GM18858 (cell line): ENCODE data around the gene KCNN3.
"Not testable (repeated sequence)": the region's sequence is repeated elsewhere in the genome, so short reads cannot be mapped to it uniquely, and the experiment has no call there.

Experiments used
- ATAC-seq: cut with Tn5 transposase; IDR thresholded peaks from one replicate; pipeline ENCODE4 v1.9.1; 2021; ENCODE audit not compliant: unreplicated experiment

The KCNN3 gene

DNA sequence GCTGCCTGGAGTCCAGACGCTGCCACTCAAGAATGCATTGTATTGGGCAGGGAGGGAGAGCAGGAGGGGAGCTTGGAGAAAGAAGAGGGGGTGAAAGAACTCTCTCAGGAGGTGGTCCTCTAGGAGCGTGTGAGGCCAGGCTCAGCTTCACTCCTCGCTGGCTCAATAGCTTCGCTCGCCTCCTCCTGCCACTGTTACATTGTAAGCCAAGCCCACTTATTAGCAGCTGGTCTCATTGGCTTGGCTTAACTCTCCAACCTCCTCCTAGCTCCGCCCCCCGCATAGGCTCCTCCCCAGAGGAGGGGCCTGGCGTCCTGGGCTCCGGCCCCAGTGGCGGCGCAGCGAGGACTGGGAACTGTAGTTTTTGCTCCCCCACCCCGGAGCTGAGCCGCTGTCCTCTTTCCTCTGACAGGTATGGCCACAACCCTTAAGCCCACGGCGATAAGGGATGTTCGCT is at the start of gene KCNN3:
KCNN3 (minus strand) TSS at position 167 of the 457 bp plus-strand sequence. CDS start 317 bp downstream, outside the sequence.
- peak; percentile 72 for ATAC-seq

DNA sequence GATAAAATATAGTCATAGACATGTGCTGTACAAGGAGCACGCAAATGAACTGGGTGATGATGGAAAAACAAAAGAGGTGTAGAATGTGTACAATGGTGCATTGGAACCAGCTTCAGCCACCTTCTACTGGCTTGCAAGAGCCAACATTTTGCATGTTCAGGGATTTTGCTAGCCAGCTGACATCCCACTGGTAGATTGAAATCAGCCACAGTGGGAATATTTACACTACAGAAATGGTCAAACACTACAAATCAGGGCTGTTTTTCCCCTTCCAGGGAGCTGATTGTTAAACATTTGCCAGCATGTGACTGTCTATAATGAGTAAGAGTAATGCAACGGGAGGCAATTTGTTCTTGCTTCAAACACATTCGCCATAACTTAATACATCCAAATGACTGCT is 43.2 kb upstream of the KCNN3 start:
- no peak for ATAC-seq

DNA sequence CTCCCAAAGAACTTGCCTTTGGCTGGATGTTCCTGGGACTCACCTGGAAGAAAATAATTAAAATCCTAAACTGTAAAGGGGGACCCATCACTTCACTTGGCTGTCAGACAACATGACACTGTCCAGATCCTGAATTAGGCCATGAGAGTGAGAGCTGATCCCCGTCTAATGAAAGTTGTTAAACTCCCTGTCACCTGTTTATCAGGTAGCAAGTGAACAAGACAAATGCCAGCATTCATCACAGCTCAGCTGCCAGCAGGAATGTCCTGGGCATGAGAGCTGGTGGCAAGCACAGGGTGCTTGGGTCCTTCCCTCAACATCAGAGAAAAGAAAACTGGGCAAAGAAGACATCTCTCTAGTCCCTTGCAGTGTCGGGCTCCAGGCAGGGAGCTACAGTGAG is 42.7 kb upstream of the KCNN3 start:
- no peak for ATAC-seq

DNA sequence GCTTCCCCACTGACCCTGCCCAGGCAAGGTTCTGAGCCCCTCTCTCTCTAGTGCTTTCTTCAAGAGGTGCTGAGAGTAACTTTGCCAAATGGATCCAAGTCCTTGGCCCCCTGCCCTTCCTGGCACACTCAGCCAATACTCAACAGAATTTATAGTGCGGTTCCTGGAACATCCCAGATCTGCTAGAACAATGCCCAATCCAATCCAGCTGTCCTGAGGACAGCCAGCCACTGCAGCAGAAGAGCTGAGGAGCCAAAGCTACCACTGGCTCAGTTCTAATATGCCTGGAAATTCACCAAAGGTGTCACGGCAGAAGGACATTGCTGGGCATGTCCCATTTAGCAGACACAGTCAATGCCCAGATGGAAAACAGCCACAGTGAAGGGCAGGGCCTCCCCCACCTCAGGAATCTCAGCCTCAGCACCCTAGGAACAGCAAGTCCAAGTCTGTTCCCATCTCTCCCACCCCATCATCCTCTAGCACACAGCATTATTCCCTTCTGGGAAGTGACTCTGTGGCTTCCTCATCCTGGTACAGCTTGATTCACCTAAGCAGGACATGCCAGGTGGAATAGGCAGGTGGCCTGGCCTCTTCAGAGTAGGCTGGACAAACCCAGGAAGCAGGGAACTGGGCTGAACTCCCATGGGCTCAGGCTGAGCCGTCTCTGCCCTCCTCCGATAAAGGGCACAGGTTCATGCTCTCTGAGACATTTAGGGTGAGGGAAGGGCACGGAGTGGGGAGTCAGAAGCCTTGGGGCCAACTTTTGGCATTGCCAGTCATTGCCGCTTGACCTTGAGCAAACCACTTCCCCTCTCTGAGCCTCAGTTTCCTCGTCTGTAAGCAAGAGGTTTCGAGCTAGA is 41.8 kb upstream of the KCNN3 start:
- ATAC-seq, result no peak

- no peak for ATAC-seq
These were observed 40.8 kb upstream of the KCNN3 start for GRCh38 chr1:154910851-154911250.

DNA sequence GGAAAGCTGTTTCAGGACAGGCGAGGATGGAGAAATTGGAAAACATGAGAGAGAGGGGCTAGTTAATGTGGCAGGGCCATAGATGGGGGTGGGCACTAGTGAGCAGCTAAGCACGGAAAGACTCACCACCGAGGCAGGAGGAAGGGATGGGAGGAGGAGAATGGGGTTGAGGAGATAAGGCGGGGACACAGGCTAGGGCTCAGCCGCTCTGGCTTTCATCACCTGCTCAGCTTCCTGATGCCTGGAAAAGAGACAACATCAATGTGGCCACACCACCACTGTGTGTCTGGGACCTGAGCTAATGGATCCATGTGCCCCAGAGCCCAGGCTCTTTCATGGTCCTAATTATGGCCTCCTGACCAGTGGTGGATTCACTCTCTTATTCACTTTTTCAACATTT is 38.9 kb upstream of the KCNN3 start:
- ATAC-seq, result no peak

DNA sequence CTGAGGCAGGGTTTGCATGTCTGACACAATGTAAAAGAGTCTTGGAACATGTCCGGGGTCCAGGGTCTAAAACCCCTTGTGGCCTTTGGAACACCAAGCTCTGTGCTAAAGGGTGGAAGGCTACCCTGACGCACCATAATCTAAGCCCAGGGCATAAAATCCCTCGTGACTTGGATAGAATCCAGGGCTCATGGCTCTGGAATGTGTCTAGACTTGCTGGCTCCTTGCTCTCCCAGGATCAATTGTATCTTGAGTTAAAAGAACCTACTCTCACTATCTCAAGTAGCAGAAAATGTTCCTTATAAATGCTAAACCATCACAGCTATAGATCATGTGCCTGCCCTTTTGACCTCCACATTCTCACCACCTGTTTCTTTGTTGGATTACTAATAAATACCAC is 38.0 kb upstream of the KCNN3 start:
- ATAC-seq, result not testable (repeated sequence)

DNA sequence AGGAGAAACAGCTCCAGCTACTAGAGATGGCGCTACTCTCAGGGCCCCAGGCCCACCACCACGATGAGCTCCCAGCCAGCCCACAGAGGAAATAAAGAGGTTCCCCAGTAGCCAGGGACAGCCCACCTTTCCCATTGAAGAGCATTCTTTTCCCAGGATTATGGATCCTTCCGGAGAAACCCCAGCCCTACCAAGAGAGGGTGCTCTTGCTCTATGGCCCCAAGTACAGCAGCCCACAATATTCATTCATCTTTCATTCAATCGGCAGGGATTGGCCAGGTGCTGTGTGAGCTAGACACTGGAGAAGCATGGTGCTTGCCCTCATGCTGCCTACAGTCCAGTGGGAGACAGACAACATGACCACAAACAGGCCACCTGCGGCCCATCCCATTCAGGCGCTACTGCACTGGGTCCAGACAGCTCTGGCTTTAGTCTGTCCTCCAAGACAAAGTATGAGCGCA is 36.6 kb upstream of the KCNN3 start:
- no peak for ATAC-seq

DNA sequence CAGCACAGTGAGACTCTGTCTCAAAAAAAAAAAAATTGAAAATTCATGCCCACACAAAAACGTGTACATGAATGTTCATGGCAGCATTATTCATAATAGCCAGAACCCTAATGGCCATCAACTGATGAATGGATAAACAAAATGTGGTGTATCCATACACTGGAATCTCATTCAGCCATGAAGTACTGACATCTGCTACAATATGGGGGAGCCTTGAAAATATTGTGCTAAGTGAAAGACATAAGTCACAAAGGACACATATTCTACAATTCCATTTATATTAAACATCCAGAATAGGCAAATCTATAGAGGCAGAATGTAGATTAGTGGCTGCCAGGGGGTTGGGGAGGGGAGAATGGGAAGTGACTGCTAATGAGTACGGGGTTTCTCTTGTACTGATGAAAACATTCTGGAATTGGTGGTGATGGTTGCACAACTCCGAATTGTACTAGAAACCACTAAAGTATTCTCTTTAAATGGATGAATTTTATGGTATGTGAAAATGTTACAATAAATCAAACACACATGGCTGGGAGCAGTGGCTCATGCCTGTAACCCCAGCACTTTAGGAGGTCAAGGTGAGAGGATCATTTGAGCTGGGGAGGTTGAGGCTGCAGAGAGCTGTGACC is 33.0 kb upstream of the KCNN3 start:
- ATAC-seq, result no peak

- no peak for ATAC-seq
These were observed 31.5 kb upstream of the KCNN3 start for GRCh38 chr1:154901591-154901990.

DNA sequence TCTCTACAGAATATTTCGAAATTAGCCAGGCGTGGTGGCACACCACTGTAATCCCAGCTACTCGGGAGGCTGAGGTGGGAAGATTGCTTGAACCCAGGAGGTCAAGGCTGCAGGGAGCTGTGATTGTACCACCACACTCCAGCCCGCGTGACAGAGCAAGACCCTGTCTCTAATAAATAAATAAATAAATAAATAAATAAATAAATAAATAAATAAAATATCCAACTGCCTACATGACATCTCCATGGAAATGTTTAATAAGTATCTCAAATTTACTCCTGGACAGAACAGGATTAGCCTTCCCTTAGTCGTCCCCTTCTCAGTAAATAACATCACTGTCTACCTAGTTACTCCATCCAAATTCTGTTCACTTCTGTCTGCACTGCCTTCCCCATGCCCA is 29.0 kb upstream of the KCNN3 start:
- ATAC-seq, result no peak

DNA sequence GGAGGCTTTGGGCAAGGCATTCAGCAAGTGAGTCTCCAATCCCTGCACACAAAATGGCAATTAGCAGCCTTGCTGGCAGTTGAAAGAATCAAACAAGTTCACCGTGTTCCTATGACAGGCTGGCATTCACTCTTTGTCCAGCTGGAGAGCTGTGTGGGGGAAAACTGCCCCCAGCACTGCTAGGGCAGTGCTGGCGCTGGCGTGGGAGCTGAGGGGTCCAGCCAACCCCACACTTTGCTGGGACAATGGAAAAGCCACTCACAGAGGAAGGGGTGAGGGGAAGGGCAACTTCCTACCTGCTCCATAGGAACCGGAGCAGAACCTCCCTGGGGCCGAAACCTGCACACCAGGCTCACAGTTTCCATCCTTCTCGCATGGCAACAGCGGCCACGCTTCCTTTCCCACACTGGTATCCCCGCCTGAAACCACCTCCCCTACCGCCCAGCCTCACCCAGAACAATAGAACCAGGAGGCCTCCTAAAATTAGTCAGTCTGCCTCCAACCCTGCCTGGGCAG is 26.7 kb upstream of the KCNN3 start:
- ATAC-seq, result no peak

GRCh38 chr1:154895798-154896197 is 25.7 kb upstream of the KCNN3 start:
- no peak for ATAC-seq

DNA sequence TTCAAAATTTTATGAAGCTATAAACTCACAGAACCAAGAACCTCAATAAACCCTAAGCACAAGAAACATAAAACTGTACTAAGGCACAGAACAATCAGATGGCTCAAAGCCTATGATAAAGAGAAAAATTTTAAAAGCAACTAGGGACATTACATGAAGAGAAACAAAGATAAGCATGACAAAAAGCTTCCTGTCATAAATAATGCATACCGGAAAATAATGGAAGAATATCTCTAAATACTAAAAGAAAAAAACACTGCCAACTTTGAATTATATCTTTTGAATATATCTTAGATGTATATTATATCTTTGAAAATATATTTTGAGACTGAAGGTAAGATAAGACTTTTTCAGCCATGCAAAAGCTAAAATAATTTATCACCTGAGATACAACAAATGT is 21.4 kb upstream of the KCNN3 start:
- ATAC-seq, result no peak

DNA sequence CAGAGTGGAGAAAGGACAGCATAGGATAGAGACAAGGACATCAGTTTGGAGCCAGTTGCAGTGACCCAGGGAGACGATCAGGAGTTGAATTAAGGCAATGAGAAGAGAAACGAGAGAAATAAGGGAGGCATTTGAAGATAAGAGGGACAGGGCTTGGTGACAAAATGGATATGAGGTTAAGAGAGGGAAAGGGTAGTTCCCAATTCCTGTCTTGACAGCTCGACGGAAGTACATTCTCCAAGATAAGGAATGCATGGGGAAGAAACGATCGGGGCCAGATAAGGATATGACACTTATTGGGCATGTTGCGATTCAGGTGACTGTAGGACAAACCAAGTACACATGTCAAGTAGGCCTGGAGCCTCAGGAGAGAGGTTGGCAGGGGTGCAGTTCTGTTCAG is 18.7 kb upstream of the KCNN3 start:
- ATAC-seq, result no peak

GRCh38 chr1:154886281-154887015 is 16.4 kb upstream of the KCNN3 start:
- no peak for ATAC-seq

- no peak for ATAC-seq
These were observed 15.0 kb upstream of the KCNN3 start for GRCh38 chr1:154884869-154885701.

DNA sequence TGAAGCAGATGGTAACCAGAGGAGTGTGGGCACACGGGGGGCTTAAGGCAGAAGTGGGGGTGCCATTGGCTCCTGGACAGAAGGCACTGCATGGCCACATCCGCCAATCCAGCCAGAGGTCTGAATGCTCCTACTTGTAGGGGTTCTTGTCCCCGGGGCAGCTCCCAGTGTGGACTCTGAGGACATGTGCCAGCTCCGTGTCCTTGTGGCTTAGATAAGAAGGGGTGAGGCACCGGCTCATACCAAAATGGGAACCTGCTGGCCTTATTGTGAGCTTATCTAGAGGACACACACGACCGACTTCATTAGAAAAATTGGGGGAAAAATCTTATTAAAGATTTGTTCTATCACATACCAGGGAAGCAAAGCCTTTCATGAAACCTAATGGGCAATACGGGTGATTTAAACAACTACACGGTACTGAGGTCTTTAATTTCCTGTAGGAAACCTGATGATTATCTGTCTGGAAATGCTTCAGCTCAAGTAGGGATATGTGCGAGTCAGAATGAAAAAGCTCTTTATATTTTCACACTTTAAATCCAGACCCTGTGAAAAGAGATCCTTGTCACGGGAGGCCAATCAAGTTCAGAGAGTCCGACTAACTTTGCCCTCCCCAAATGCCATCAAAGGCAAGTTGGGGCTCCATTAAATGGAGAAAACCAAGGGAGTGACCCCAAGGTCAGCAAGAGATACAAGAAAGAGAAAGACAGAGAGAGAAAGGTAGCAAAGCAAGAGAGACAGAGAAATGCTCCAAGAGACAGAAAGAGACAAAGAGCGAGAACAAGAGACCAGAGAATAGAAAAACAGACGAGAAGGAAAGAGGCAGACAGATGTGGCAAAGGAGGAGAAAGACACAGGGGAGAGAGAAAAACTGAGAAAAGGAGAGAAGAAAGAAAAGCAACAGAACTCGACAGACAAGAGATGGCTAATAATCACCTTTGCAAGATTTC is 14.1 kb upstream of the KCNN3 start:
- no peak for ATAC-seq

- ATAC-seq, result no peak
These were observed 11.9 kb upstream of the KCNN3 start for GRCh38 chr1:154881820-154882535.
